HEK293 (cell line): ENCODE data around the gene SLC26A11.

Source experiments
- HOXC10 ChIP-seq: sonication (generic); formaldehyde crosslinking; IDR thresholded peaks from 2 replicates; pipeline ENCODE4 v1.8.1; 2023; ENCODE audit warnings: mild to moderate bottlenecking, missing genetic modification reagents
- KLF8 ChIP-seq: fragments of 450-650 bp; formaldehyde crosslinking; IDR thresholded peaks from 2 replicates; pipeline ENCODE4 v1.5.1; 2016; ENCODE audit warnings: missing biosample characterization, missing genetic modification characterization
- ZBTB1 ChIP-seq: fragments of 450-650 bp; formaldehyde crosslinking; IDR thresholded peaks from 2 replicates; pipeline ENCODE4 v1.5.1; 2016; ENCODE audit warnings: missing biosample characterization, missing genetic modification characterization
- ZBTB21 ChIP-seq: fragments of 450-650 bp; formaldehyde crosslinking; IDR thresholded peaks from 2 replicates; pipeline ENCODE4 v1.5.1; 2017; ENCODE audit warnings: missing biosample characterization, missing genetic modification characterization
- ZNF521 ChIP-seq: fragments of 450-650 bp; formaldehyde crosslinking; IDR thresholded peaks from 2 replicates; pipeline ENCODE4 v1.5.1; 2017; ENCODE audit warnings: missing biosample characterization, mild to moderate bottlenecking, missing genetic modification characterization
- TF ChIP-seq, protein P1 (sequence below): fragments of 450-650 bp; formaldehyde crosslinking; IDR thresholded peaks from 2 replicates; pipeline ENCODE4 v1.5.1; 2016; ENCODE audit warnings: missing biosample characterization, missing genetic modification characterization
- TF ChIP-seq, protein P2 (sequence below): fragments of 450-650 bp; formaldehyde crosslinking; IDR thresholded peaks from 2 replicates; pipeline ENCODE4 v1.5.1; 2016; ENCODE audit warnings: missing biosample characterization, missing genetic modification characterization
- TF ChIP-seq, protein P3 (sequence below): fragments of 450-650 bp; formaldehyde crosslinking; IDR thresholded peaks from 2 replicates; pipeline ENCODE4 v1.5.1; 2016; ENCODE audit warnings: missing biosample characterization, missing genetic modification characterization, borderline replicate concordance
- TF ChIP-seq, protein P4 (sequence below): fragments of 450-650 bp; formaldehyde crosslinking; IDR thresholded peaks from 2 replicates; pipeline ENCODE4 v1.5.0; 2017; ENCODE audit warnings: missing biosample characterization, missing genetic modification characterization, borderline replicate concordance

DNA sequence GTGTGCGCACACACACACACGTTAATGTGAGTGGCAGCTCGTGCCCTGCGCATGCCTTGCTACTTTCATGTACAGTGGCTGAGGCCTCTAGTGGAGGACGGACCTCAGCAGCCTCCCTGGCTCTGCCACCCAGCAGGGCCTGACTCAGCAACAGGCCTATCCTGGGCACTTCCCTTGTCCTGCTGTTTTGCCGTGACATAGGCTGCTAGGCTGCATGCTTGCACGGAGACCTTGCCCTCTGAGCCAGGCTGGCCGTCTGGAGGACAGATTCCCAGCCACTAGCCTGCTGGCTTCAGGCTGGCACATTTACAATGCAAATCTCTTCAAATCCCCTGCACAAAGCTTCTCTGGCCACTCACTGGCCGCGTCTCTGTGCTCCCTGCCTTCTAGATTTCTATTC, 49.9 kb downstream of the SLC26A11 start:
- TF ChIP-seq, protein P1, sequence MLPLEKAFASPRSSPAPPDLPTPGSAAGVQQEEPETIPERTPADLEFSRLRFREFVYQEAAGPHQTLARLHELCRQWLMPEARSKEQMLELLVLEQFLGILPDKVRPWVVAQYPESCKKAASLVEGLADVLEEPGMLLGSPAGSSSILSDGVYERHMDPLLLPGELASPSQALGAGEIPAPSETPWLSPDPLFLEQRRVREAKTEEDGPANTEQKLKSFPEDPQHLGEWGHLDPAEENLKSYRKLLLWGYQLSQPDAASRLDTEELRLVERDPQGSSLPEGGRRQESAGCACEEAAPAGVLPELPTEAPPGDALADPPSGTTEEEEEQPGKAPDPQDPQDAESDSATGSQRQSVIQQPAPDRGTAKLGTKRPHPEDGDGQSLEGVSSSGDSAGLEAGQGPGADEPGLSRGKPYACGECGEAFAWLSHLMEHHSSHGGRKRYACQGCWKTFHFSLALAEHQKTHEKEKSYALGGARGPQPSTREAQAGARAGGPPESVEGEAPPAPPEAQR (tag by site-specific recombination) = no peak
- no peak for TF ChIP-seq ZNF521 (tag by site-specific recombination)
- no peak for TF ChIP-seq ZBTB21 (tag by site-specific recombination)
- TF ChIP-seq, protein P2, sequence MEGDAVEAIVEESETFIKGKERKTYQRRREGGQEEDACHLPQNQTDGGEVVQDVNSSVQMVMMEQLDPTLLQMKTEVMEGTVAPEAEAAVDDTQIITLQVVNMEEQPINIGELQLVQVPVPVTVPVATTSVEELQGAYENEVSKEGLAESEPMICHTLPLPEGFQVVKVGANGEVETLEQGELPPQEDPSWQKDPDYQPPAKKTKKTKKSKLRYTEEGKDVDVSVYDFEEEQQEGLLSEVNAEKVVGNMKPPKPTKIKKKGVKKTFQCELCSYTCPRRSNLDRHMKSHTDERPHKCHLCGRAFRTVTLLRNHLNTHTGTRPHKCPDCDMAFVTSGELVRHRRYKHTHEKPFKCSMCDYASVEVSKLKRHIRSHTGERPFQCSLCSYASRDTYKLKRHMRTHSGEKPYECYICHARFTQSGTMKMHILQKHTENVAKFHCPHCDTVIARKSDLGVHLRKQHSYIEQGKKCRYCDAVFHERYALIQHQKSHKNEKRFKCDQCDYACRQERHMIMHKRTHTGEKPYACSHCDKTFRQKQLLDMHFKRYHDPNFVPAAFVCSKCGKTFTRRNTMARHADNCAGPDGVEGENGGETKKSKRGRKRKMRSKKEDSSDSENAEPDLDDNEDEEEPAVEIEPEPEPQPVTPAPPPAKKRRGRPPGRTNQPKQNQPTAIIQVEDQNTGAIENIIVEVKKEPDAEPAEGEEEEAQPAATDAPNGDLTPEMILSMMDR (tag by site-specific recombination) = no peak
- TF ChIP-seq HOXC10 (CRISPR knock-in tag) = no peak
- no peak for TF ChIP-seq ZBTB1 (tag by site-specific recombination)
- TF ChIP-seq, protein P3, sequence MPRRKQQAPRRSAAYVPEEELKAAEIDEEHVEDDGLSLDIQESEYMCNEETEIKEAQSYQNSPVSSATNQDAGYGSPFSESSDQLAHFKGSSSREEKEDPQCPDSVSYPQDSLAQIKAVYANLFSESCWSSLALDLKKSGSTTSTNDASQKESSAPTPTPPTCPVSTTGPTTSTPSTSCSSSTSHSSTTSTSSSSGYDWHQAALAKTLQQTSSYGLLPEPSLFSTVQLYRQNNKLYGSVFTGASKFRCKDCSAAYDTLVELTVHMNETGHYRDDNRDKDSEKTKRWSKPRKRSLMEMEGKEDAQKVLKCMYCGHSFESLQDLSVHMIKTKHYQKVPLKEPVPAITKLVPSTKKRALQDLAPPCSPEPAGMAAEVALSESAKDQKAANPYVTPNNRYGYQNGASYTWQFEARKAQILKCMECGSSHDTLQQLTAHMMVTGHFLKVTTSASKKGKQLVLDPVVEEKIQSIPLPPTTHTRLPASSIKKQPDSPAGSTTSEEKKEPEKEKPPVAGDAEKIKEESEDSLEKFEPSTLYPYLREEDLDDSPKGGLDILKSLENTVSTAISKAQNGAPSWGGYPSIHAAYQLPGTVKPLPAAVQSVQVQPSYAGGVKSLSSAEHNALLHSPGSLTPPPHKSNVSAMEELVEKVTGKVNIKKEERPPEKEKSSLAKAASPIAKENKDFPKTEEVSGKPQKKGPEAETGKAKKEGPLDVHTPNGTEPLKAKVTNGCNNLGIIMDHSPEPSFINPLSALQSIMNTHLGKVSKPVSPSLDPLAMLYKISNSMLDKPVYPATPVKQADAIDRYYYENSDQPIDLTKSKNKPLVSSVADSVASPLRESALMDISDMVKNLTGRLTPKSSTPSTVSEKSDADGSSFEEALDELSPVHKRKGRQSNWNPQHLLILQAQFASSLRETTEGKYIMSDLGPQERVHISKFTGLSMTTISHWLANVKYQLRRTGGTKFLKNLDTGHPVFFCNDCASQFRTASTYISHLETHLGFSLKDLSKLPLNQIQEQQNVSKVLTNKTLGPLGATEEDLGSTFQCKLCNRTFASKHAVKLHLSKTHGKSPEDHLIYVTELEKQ (tag by site-specific recombination) = no peak
- TF ChIP-seq, protein P4, sequence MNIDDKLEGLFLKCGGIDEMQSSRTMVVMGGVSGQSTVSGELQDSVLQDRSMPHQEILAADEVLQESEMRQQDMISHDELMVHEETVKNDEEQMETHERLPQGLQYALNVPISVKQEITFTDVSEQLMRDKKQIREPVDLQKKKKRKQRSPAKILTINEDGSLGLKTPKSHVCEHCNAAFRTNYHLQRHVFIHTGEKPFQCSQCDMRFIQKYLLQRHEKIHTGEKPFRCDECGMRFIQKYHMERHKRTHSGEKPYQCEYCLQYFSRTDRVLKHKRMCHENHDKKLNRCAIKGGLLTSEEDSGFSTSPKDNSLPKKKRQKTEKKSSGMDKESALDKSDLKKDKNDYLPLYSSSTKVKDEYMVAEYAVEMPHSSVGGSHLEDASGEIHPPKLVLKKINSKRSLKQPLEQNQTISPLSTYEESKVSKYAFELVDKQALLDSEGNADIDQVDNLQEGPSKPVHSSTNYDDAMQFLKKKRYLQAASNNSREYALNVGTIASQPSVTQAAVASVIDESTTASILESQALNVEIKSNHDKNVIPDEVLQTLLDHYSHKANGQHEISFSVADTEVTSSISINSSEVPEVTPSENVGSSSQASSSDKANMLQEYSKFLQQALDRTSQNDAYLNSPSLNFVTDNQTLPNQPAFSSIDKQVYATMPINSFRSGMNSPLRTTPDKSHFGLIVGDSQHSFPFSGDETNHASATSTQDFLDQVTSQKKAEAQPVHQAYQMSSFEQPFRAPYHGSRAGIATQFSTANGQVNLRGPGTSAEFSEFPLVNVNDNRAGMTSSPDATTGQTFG (tag by site-specific recombination) = no peak
- no peak for TF ChIP-seq KLF8 (tag by site-specific recombination)
